CD4-positive, alpha-beta T cell treated with Interleukin-17A for 1 hour (primary cell): ENCODE results near the gene SNAPC3.
"Not testable (repeated sequence)": the region's sequence is repeated elsewhere in the genome, so short reads cannot be mapped to it uniquely, and the experiment has no call there.

ENCODE experiments used
- DNase-seq: peaks from one replicate; pipeline ENCODE4 v3.0.0-alpha.2; 2020

Gene SNAPC3

DNA sequence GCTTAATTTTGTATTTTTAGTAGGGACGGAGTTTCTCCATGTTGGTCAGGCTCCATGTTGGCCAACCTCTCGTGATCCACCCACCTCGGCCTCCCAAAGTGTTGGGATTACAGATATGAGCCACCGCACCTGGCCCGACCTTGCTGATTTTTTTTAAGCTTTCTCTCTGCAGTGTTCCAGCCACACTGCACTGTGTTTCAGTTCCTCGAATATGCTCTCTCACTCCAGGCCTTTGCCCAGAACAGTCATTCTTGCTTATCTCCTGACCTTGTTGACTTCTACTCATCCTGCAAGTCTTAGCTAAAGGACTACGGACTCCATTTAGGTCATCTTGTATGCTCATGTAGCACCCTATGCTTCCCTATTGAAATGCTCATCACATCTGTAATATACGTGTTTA is 3.3 kb downstream of the SNAPC3 start:
- no peak for DNase-seq

DNA sequence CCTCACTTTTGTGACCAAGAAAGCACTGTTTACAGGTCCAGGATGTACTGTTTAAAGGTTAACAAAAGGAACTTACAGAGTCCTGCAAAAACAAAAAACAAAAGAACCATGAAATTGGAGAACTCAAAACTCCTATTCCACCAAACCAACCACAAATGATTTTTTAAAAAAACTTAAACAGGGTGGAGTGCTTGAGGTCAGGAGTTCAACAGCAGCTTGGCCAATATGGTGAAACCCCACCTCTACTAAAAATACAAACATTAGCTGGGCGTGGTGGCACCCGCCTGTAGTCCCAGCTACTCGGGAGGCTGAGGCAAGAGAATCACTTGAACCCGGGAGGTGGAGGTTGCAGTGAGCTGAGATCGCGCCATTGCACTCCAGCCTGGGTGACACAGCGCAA is 5.0 kb downstream of the SNAPC3 start:
- not testable (repeated sequence) for DNase-seq

DNA sequence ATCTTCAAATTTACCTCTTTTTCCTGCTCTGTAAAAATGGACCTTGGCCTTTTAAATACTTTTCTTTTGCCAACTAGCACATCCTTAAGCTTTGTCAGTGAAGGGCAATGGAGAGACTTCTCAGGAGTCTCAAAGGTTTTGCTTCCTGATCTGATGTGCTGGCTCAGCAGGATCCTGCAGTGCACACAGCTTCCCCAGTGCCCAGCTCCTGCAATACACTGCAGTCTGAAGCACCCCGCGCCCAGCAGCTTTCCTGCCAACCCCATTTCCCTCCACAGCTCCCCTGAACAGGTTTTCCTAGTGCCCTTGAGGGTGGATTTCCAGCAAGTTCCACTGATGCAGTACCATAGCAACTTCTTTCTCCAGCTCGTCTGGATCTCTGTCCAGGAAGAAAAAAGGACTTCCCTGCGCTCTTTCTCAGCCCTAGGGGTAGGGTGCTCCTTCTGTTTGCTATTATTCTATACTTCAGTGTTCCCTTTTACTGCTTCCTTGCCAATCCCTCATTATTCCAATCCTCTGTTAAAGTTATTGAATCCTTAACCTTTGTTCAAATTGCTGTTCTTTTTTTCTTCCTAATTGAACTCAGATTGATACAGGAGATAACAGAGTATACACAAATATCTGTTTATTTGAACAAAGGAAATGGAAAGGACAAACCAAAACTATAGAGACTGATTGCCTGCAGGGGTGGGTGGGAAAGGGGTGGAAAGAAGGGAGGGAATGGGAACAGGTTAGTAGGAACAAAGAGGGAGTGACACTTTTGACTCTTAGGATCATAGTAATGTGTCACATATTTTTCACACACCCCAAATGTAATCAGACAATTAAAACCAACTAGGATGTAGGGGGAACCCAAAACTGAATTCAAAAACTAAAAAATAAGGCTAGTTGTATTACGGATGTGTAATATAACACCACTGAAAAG is 8.5 kb downstream of the SNAPC3 start:
- DNase-seq = no peak

DNA sequence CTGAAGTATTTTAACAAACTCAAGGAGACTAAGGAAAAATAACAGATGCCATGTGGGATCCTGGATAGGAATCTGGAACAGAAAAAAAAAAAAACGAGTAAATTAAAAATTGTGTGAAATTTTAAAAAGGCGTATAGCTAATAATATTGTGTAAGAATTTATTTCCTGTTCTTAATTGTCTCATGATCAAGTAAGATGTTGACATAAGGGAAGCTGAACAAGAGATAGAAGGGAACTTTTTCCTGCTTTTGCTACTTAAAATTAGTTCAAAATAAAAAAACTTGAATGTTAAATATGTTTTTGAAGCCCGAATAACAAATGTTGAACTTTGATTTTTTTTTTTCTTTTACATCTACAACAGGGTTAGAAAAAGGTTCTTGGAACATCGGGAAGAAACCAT is 10.5 kb downstream of the SNAPC3 start:
- no peak for DNase-seq

DNA sequence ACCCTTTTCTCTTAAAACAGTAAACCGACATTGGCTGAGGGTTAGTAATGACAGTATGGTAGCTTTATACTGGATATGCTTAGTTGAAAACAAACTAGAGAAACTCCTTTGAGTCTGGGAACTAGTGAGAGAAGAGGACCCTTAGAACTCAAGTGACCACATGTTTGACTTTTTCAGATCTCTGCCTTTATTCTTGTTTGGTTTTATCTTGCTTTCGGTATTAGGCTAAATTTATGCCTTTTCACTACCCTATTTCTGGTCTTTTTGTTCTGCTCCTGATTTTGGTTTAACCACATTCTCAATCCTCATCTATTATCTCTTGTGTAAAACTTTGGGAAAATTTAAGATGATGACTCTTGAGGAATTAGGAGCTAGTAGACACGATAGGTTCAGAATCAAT is 11.0 kb downstream of the SNAPC3 start:
- DNase-seq = no peak

GRCh38 chr9:15438891-15439290 is 16.2 kb downstream of the SNAPC3 start:
- DNase-seq = no peak

DNA sequence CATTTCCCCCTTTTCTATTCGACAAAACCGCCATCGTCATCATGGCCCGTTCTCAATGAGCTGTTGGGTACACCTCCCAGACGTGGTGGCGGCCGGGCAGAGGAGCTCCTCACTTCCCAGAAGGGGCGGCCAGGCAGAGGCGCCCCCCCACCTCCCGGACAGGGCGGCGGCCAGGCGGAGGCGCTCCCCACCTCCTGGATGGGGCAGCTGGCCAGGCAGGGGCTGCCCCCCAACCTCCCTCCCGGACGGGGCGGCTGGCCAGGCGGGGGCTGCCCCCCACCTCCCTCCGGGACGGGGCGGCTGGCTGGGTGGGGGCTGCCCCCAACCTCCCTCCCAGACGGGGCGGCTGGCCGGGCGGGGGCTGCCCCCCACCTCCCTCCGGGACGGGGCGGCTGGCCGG is 19.2 kb downstream of the SNAPC3 start:
- DNase-seq = not testable (repeated sequence)

GRCh38 chr9:15442264-15442663 is 19.6 kb downstream of the SNAPC3 start:
- not testable (repeated sequence) for DNase-seq

GRCh38 chr9:15444141-15444540 is 21.5 kb downstream of the SNAPC3 start:
- DNase-seq = no peak

DNA sequence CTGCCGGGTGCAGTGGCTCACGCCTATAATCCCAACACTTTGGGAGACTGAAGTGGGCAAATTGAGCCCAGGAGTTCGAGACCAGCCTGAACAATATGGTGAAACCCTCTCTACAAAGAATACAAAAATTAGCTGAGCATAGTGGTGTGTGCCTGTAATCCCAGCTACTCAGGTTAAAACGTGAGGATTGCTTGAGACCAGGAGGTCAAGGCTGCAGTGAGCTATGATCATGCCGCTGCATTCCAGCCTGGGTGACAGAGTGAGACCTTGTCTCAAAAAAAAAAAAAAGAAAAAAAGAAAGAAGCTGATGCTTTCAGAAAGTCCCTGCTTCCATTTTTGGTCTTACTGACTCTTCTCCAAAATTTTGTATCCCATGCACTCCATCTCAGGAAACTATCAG is 31.3 kb downstream of the SNAPC3 start:
- DNase-seq = no peak

DNA sequence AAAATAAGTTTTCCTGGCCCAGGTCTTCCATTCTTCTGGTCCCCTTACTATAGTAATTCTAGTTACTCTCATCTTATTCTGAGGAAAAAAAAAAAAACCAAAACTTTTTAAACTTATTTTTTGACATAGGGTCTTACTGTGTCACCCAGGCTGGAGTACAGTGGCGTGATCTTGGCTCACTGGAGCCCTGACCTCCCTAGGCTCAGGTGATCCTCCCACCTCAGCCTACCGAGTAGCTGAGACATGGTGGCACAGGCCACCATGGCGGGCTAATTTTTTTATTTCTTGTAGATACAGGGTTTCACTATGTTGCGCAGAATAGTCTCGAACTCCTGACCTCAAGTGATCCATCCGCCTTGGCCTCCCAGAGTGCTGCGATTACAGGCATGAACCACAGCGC is 38.4 kb downstream of the SNAPC3 start:
- no peak for DNase-seq

DNA sequence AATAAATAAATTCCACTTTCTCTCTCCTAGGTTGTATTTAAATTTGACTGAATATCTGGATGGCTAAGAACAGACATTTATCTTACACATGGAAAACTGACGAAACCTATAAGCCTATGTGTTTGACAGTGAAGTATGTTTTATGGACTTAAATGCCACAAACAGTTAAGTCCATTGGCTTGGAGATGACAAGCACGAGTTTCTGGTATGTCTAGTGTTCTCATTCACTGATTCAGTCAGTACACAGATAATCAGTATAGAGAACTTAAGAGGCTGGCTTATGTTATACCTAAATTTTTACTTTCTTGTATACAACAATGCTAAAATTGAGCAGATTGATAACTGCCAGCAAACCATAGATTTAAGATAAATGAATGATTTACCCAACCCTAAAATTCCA is 38.9 kb downstream of the SNAPC3 start:
- DNase-seq = no peak

- no peak for DNase-seq
Measured at GRCh38 chr9:15468145-15468544, 45.5 kb downstream of the SNAPC3 start.

DNA sequence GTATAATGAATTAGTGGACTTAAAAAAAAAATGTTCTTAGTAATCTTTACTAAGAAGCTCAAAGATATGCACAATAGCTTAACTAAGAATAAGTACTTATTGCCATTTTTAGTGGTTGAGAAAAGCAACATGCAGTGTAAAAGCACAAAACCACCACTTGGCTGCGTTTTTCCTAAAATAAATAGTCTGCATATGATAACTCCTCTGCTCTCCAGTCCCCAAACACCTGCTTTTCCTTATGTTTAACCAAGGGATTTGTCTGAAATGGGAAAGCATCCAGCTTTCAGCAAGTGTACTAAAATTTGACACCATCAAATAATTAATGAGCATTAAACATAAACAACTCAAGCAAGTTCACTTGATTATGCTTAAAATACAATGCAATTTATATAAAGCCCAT is 46.7 kb downstream of the SNAPC3 start:
- DNase-seq = no peak

- no peak for DNase-seq
Measured at GRCh38 chr9:15469862-15470261, 47.2 kb downstream of the SNAPC3 start.

DNA sequence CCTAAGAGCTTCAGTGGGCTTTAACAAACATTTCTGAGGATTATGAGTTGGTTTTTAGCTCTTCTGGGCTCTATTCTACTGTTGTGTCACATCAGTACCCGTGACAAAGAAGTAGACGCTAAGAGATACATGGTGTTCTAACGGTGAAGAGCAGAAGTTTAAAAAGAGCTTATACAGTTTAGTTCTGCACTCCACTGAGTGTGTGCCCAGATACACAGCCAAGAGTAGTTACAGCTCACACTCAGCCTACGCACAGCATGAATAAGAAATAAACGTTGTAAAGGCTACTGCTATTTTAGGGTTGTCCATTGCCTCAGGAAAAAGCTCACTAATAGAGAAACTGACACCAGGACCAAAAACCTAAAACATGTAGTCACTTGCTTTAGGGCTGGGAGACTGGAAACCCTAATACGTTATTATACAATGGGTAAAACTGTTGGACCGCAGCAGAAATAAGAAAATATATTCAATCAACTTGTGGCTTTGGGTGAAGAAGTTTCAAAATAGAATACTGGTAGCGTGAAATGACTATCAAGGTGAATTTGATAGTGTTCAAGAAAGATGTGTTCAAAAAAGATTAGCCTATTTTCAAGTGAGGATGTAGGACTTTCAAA is 53.4 kb downstream of the SNAPC3 start:
- DNase-seq = no peak

GRCh38 chr9:15480028-15480427 is 57.4 kb downstream of the SNAPC3 start:
- DNase-seq = no peak

GRCh38 chr9:15482146-15482545 is 59.5 kb downstream of the SNAPC3 start:
- no peak for DNase-seq

GRCh38 chr9:15484802-15485201 is 62.1 kb downstream of the SNAPC3 start:
- no peak for DNase-seq

- peak; percentile 48 for DNase-seq
Measured at GRCh38 chr9:15485836-15486666, 63.4 kb downstream of the SNAPC3 start.

DNA sequence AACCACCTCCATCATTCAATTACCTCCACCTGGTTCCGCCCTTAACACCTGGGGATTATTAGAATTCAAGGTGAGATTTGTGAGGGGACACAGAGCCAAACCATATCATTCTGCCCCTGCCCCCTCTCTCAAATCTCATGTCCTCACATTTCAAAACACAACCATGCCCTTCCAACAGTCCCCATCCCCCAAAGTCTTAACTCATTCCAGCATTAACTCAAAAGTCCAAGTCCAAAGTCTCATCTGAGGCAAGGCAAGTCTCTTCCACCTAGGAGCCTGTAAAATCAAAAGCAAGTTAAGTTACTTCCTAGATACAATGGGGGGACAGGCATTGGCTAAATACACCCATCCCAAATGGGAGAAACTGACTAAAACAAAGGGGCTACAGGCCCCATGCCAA is 69.3 kb downstream of the SNAPC3 start:
- no peak for DNase-seq

GRCh38 chr9:15492485-15493150 is 69.9 kb downstream of the SNAPC3 start:
- DNase-seq = no peak
